Endodermal cell (in vitro differentiated cells): ENCODE measurements around the gene ZNF32. TPM values are rescaled to one million over a fixed set of nuclear protein-coding genes. Genes with fewer than 3 reads are reported as not detected.

Experiments used
- DNase-seq: peaks from one replicate; pipeline ENCODE4 v3.0.0-alpha.2; 2017
- H3K27ac ChIP-seq: 2 replicates; pipeline ENCODE4 v1.5.1; 2013; ENCODE audit warnings: mild to moderate bottlenecking, low read depth, low read length, moderate library complexity
- H3K27me3 ChIP-seq: 2 replicates; pipeline ENCODE4 v1.6.1; 2013; ENCODE audit warnings: mild to moderate bottlenecking, low read length, moderate library complexity; ENCODE audit not compliant: insufficient read depth, control insufficient read depth, poor library complexity, severe bottlenecking
- H3K36me3 ChIP-seq: 2 replicates; pipeline ENCODE4 v1.7.0; 2013; ENCODE audit warnings: mild to moderate bottlenecking, low read length, moderate library complexity; ENCODE audit not compliant: control insufficient read depth, insufficient read depth
- H3K4me1 ChIP-seq: one replicate; pipeline ENCODE4 v1.7.0; 2013; ENCODE audit warnings: low read length; ENCODE audit not compliant: control insufficient read depth, insufficient read depth
- H3K4me3 ChIP-seq: 2 replicates; pipeline ENCODE4 v1.5.1; 2013; ENCODE audit warnings: mild to moderate bottlenecking, low read length, moderate library complexity
- H3K9ac ChIP-seq: 2 replicates; pipeline ENCODE4 v1.6.1; 2013; ENCODE audit warnings: mild to moderate bottlenecking, low read length, moderate library complexity; ENCODE audit not compliant: poor library complexity, severe bottlenecking; ENCODE audit errors: extremely low read depth
- H3K9me3 ChIP-seq: 2 replicates; pipeline ENCODE4 v1.6.1; 2013; ENCODE audit warnings: mild to moderate bottlenecking, low read length, moderate library complexity; ENCODE audit not compliant: control insufficient read depth
- H3K27ac Mint-ChIP-seq: 2 replicates; pipeline ENCODE4 v1.8.0; 2020; ENCODE audit warnings: mixed read lengths
- H3K27me3 Mint-ChIP-seq: 2 replicates; pipeline ENCODE4 v1.8.0; 2021; ENCODE audit warnings: mild to moderate bottlenecking, mixed read lengths; ENCODE audit not compliant: insufficient read depth
- H3K36me3 Mint-ChIP-seq: 2 replicates; pipeline ENCODE4 v1.8.0; 2020; ENCODE audit warnings: low read depth, mixed read lengths
- H3K4me1 Mint-ChIP-seq: 2 replicates; pipeline ENCODE4 v1.8.0; 2020; ENCODE audit warnings: mixed read lengths
- H3K4me3 Mint-ChIP-seq: 2 replicates; pipeline ENCODE4 v1.8.0; 2020; ENCODE audit warnings: mild to moderate bottlenecking, moderate library complexity, mixed read lengths
- H3K9me3 Mint-ChIP-seq: 2 replicates; pipeline ENCODE4 v1.8.0; 2020; ENCODE audit warnings: mild to moderate bottlenecking, mixed read lengths
- CTCF ChIP-seq: fragments of 200-600 bp; sonication (generic); conservative IDR thresholded peaks from 2 replicates; pipeline ENCODE4 v1.5.0; 2021; ENCODE audit warnings: antibody characterized with exemption, mild to moderate bottlenecking
- WGBS, 2 experiments: methylation state at CpG; one replicate each; pipeline versions ENCODE4 v1.1.5 to v1.1.7; 2013; ENCODE audit warnings: missing lambda C conversion rate in 2 of 2, mixed read lengths in 1 of 2; ENCODE audit not compliant: insufficient coverage in 1 of 2, insufficient read length in 1 of 2; 5-methylcytosine and 5-hydroxymethylcytosine counted together
- total RNA-seq, 2 donors: library from RNA; stranded (reverse); fragmentation: NEBNext Ultra II Directional in 1 of 2; extraction: Animal tissue kit (Norgen Biotek cat#: 25700) in 1 of 2; gene quantifications; 2 replicates in 1 of 2; 3 replicates in 1 of 2; pipeline ENCODE4 v1.2.1, GENCODE V29; 2021

ZNF32 gene
- total RNA-seq, 2 donors from 2014 or later = 21.4 to 29.0 TPM

GRCh38 chr10:43595739-43596298 lies 52.9 kb downstream of the ZNF32 start:
- no peak overlapping the region for H3K4me3 Mint-ChIP-seq
- Histone ChIP-seq H3K27me3 (no peaks in the 10 kb centered on the region), H3K36me3 (no peaks in the 10 kb centered on the region), H3K27ac (no peak overlapping the region), H3K9me3 (peaks cover 24% of the 10 kb centered on the region), H3K4me1 (no peaks in the 10 kb centered on the region), H3K4me3 (no peak overlapping the region), H3K9ac (no peak overlapping the region)
- no peak overlapping the region for H3K27ac Mint-ChIP-seq
- H3K27me3 Mint-ChIP-seq = peaks cover 3% of the 10 kb centered on the region
- H3K36me3 Mint-ChIP-seq = no peaks in the 10 kb centered on the region
- no peaks in the 10 kb centered on the region for H3K4me1 Mint-ChIP-seq
- WGBS, 2 experiments = 84 to 92% methylated on average over 2 to 6 of the region's 7 CpGs
- peaks cover 42% of the 10 kb centered on the region for H3K9me3 Mint-ChIP-seq
- no peak for DNase-seq
- TF ChIP-seq CTCF = no peak

GRCh38 chr10:43594944-43595589 lies 53.6 kb downstream of the ZNF32 start:
- WGBS, 2 experiments = 71 to 72% methylated on average over 6 to 8 of the region's 8 CpGs
- Mint-ChIP-seq H3K9me3 (peaks cover 41% of the 10 kb centered on the region), H3K36me3 (no peaks in the 10 kb centered on the region), H3K4me3 (no peak overlapping the region), H3K27ac (no peak overlapping the region), H3K4me1 (no peaks in the 10 kb centered on the region), H3K27me3 (peaks cover 6% of the 10 kb centered on the region)
- H3K9ac ChIP-seq = no peak overlapping the region
- H3K9me3 ChIP-seq = peaks cover 24% of the 10 kb centered on the region
- no peak for DNase-seq
- no peak for TF ChIP-seq CTCF
- H3K27me3 ChIP-seq = no peaks in the 10 kb centered on the region
- no peaks in the 10 kb centered on the region for H3K36me3 ChIP-seq
- no peak overlapping the region for H3K27ac ChIP-seq
- no peaks in the 10 kb centered on the region for H3K4me1 ChIP-seq
- no peak overlapping the region for H3K4me3 ChIP-seq

Other genes starting within 250 kb of the ZNF32 start
- gene HNRNPF, start 239.7 kb downstream of the ZNF32 start, total RNA-seq = 100 to 1,000 TPM; 283 to 299 TPM
- 1 to 10 TPM; 3.8 to 6.6 TPM for gene ZNF487, start 211.8 kb downstream of the ZNF32 start, total RNA-seq
- gene ZNF239, start 74.3 kb downstream of the ZNF32 start, total RNA-seq = 1 to 10 TPM; 6.2 TPM
- gene ZNF485, start 42.4 kb downstream of the ZNF32 start, total RNA-seq = 1 to 10 TPM; 3.6 to 4.3 TPM